Liver (tissue), 9 donors: ENCODE results near the gene TLL2. TPM values are rescaled to one million over a fixed set of nuclear protein-coding genes. Genes with fewer than 3 reads are reported as not detected.

Experiments used
- DNase-seq: peaks from one replicate; pipeline ENCODE4 v3.0.0-alpha.2; 2017; ENCODE audit warnings: low spot score
- H3K27ac ChIP-seq, 2 donors: one replicate each; pipeline ENCODE4 v1.7.0; 2013; ENCODE audit warnings: inconsistent platforms in 2 of 2, low read length in 2 of 2, control low read depth in 1 of 2, low read depth in 1 of 2, mild to moderate bottlenecking in 1 of 2
- H3K27me3 ChIP-seq, 4 donors: one replicate each; pipeline versions ENCODE4 v1.6.1 to v1.7.0; 2013; ENCODE audit warnings: low read length in 3 of 4, inconsistent platforms in 1 of 4, mild to moderate bottlenecking in 1 of 4, moderate library complexity in 1 of 4; ENCODE audit not compliant: control insufficient read depth in 4 of 4, insufficient read depth in 4 of 4
- H3K36me3 ChIP-seq, 4 donors: one replicate each; pipeline versions ENCODE4 v1.6.1 to v1.7.0; 2013; ENCODE audit warnings: low read length in 3 of 4, mild to moderate bottlenecking in 3 of 4, low read depth in 1 of 4, moderate library complexity in 1 of 4; ENCODE audit not compliant: control insufficient read depth in 4 of 4, insufficient read depth in 3 of 4
- H3K4me1 ChIP-seq, 4 donors: one replicate each; pipeline versions ENCODE4 v1.6.1 to v1.7.0; 2013; ENCODE audit warnings: low read length in 3 of 4, mild to moderate bottlenecking in 3 of 4, moderate library complexity in 1 of 4; ENCODE audit not compliant: control insufficient read depth in 4 of 4, insufficient read depth in 4 of 4
- H3K4me3 ChIP-seq, 3 donors: one replicate each; pipeline versions ENCODE4 v1.6.1 to v1.7.0; 2013; ENCODE audit warnings: low read length in 3 of 3, control low read depth in 1 of 3, low read depth in 1 of 3, mild to moderate bottlenecking in 1 of 3
- H3K9ac ChIP-seq, 2 donors: one replicate each; pipeline ENCODE4 v1.7.0; 2013; ENCODE audit warnings: low read length in 2 of 2, mild to moderate bottlenecking in 2 of 2, moderate library complexity in 2 of 2, control low read depth in 1 of 2, low read depth in 1 of 2
- H3K9me3 ChIP-seq, 4 donors: one replicate each; pipeline versions ENCODE4 v1.6.1 to v1.7.0; 2013; ENCODE audit warnings: low read length in 3 of 4; ENCODE audit not compliant: control insufficient read depth in 4 of 4
- FOXA1 ChIP-seq: IDR thresholded peaks from 2 replicates; pipeline ENCODE4 v1.6.1; 2016; ENCODE audit warnings: antibody characterized with exemption
- GABPA ChIP-seq, 2 donors: IDR thresholded peaks in 1 of 2; conservative IDR thresholded peaks in 1 of 2; 2 replicates each; pipeline ENCODE4 v1.6.1; 2016; ENCODE audit warnings: antibody characterized with exemption in 2 of 2, mild to moderate bottlenecking in 1 of 2, moderate library complexity in 1 of 2
- HNF4A ChIP-seq, 2 donors: conservative IDR thresholded peaks; 2 replicates each; pipeline ENCODE4 v1.6.1; 2016; ENCODE audit warnings: antibody characterized with exemption in 2 of 2, mild to moderate bottlenecking in 2 of 2
- HNF4G ChIP-seq: IDR thresholded peaks from 2 replicates; pipeline ENCODE4 v1.6.1; 2016; ENCODE audit warnings: antibody characterized with exemption
- JUND ChIP-seq, 2 donors: IDR thresholded peaks; 2 replicates each; pipeline ENCODE4 v1.6.1; 2016; ENCODE audit warnings: antibody characterized with exemption in 2 of 2
- MAX ChIP-seq: IDR thresholded peaks from 2 replicates; pipeline ENCODE4 v1.6.1; 2016; ENCODE audit warnings: antibody characterized with exemption
- NR2F2 ChIP-seq: IDR thresholded peaks from 2 replicates; pipeline ENCODE4 v1.6.1; 2016; ENCODE audit warnings: antibody characterized with exemption
- RAD21 ChIP-seq, 2 donors: IDR thresholded peaks; 2 replicates each; pipeline ENCODE4 v1.6.1; 2016; ENCODE audit warnings: antibody characterized with exemption in 2 of 2, mild to moderate bottlenecking in 2 of 2
- REST ChIP-seq: IDR thresholded peaks from 2 replicates; pipeline ENCODE4 v1.6.1; 2016; ENCODE audit warnings: antibody characterized with exemption, mild to moderate bottlenecking
- RXRA ChIP-seq, 2 donors: IDR thresholded peaks; 2 replicates each; pipeline ENCODE4 v1.6.1; 2017 to 2018; ENCODE audit warnings: antibody characterized with exemption in 2 of 2, mild to moderate bottlenecking in 1 of 2
- SP1 ChIP-seq: IDR thresholded peaks from 2 replicates; pipeline ENCODE4 v1.6.1; 2018; ENCODE audit warnings: antibody characterized with exemption, mild to moderate bottlenecking
- TAF1 ChIP-seq: conservative IDR thresholded peaks from 2 replicates; pipeline ENCODE4 v1.6.1; 2016; ENCODE audit warnings: antibody characterized with exemption, mild to moderate bottlenecking
- YY1 ChIP-seq: IDR thresholded peaks from 2 replicates; pipeline ENCODE4 v1.6.1; 2016; ENCODE audit warnings: antibody characterized with exemption, mild to moderate bottlenecking
- ZBTB33 ChIP-seq: IDR thresholded peaks from 2 replicates; pipeline ENCODE4 v1.6.1; 2016; ENCODE audit warnings: antibody characterized with exemption
- WGBS: extraction: QIAGEN DNeasy Blood & Tissue Kit; methylation state at CpG from one replicate; pipeline ENCODE4 v1.1.7; 2013; 5-methylcytosine and 5-hydroxymethylcytosine counted together
- polyA plus RNA-seq, 2 donors: library from polyadenylated mRNA; stranded (reverse) in 1 of 2; unstranded in 1 of 2; fragments of 200-250 nt in 1 of 2; fragments of >200 nt in 1 of 2; fragmentation: Nextera tagmentation in 1 of 2; extraction: Ambion mirVana in 1 of 2; gene quantifications; one replicate each; pipeline versions ENCODE4 v1.2.1 to v1.2.3, GENCODE V29; 2013 to 2015
- total RNA-seq, 2 donors: library from RNA; depleted of rRNA; stranded (reverse); fragments of >200 nt; gene quantifications; one replicate each; pipeline ENCODE4 v1.2.3, GENCODE V29; 2014
- TF ChIP-seq, protein P1 (sequence below): fragments of 150-350 bp; IDR thresholded peaks from 2 replicates; pipeline ENCODE4 v1.5.1; 2017; ENCODE audit warnings: improper control_type of control experiment, low read depth, low read length; ENCODE audit not compliant: missing input control
- donor health status: healthy.
- donor health status: healthy.
- donor health status: healthy.
- donor health status: healthy.
- donor health status: healthy.

TLL2 gene
- total and polyA plus RNA-seq, 4 donors, result 0.06 to 0.19 (median 0.08) TPM; not detected in 1

GRCh38 chr10:96465599-96465998, 48.1 kb downstream of the TLL2 start:
- Histone ChIP-seq H3K27ac (no peak overlapping the region), H3K27me3 (no peaks in the 10 kb centered on the region), H3K36me3 (no peaks in the 10 kb centered on the region), H3K9me3 (peaks cover 0 to 3% (median 0%) of the 10 kb centered on the region in 4 donors), H3K4me1 (no peaks in the 10 kb centered on the region), H3K4me3 (no peak overlapping the region), H3K9ac (no peak overlapping the region)
- DNase-seq, result no peak
- 84% methylated on average over 6 of the region's 6 CpGs for WGBS
- TF ChIP-seq, protein P1, sequence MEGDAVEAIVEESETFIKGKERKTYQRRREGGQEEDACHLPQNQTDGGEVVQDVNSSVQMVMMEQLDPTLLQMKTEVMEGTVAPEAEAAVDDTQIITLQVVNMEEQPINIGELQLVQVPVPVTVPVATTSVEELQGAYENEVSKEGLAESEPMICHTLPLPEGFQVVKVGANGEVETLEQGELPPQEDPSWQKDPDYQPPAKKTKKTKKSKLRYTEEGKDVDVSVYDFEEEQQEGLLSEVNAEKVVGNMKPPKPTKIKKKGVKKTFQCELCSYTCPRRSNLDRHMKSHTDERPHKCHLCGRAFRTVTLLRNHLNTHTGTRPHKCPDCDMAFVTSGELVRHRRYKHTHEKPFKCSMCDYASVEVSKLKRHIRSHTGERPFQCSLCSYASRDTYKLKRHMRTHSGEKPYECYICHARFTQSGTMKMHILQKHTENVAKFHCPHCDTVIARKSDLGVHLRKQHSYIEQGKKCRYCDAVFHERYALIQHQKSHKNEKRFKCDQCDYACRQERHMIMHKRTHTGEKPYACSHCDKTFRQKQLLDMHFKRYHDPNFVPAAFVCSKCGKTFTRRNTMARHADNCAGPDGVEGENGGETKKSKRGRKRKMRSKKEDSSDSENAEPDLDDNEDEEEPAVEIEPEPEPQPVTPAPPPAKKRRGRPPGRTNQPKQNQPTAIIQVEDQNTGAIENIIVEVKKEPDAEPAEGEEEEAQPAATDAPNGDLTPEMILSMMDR, result no peak
- no peak for TF ChIP-seq ZBTB33
- TF ChIP-seq RXRA (IDR thresholded peaks at IDR 0.05), result no peak
- TF ChIP-seq HNF4G, result no peak
- no peak for TF ChIP-seq FOXA1
- no peak for TF ChIP-seq REST
- TF ChIP-seq JUND (IDR thresholded peaks at IDR 0.05), result no peak
- TF ChIP-seq HNF4A (conservative IDR thresholded peaks at IDR 0.05), result no peak
- no peak for TF ChIP-seq YY1
- no peak for TF ChIP-seq MAX
- TF ChIP-seq RAD21 (IDR thresholded peaks at IDR 0.05), result no peak

GRCh38 chr10:96463562-96463961, 50.2 kb downstream of the TLL2 start:
- DNase-seq, result no peak
- Histone ChIP-seq H3K4me3 (no peak overlapping the region), H3K4me1 (no peaks in the 10 kb centered on the region), H3K27me3 (no peaks in the 10 kb centered on the region), H3K27ac (no peak overlapping the region), H3K9me3 (peaks cover 0 to 3% (median 0%) of the 10 kb centered on the region in 4 donors), H3K9ac (no peak overlapping the region), H3K36me3 (no peaks in the 10 kb centered on the region)
- no peak for TF ChIP-seq NR2F2
- TF ChIP-seq JUND (IDR thresholded peaks at IDR 0.05), result no peak
- no peak for TF ChIP-seq SP1
- TF ChIP-seq TAF1, result no peak
- TF ChIP-seq ZBTB33, result no peak
- TF ChIP-seq GABPA (IDR thresholded peaks at IDR 0.05 in 1 of 2, conservative IDR thresholded peaks at IDR 0.05 in 1 of 2), result no peak
- no peak for TF ChIP-seq MAX
- no peak for TF ChIP-seq REST
- no peak for TF ChIP-seq RXRA (IDR thresholded peaks at IDR 0.05)
- TF ChIP-seq, protein P1, result no peak
- WGBS, result 85% methylated on average over 3 of the region's 3 CpGs
